ES-I3 (cell line): ENCODE measurements around the gene BRD2.
A peak's percentile ranks its signal among the peaks of the same experiment; 100 is the strongest.

Experiments used
- H3K36me3 ChIP-seq: 2 replicates; pipeline ENCODE4 v1.6.1; 2013; ENCODE audit warnings: mild to moderate bottlenecking, low read length, control low read depth, moderate library complexity; ENCODE audit not compliant: insufficient read depth
- H3K4me1 ChIP-seq: 2 replicates; pipeline ENCODE4 v1.6.1; 2013; ENCODE audit warnings: mild to moderate bottlenecking, control low read depth, low read length; ENCODE audit not compliant: insufficient read depth
- H3K9ac ChIP-seq: 2 replicates; pipeline ENCODE4 v1.6.1; 2013; ENCODE audit warnings: low read depth, mild to moderate bottlenecking, low read length, moderate library complexity
- H3K9me3 ChIP-seq: 2 replicates; pipeline ENCODE4 v1.6.1; 2013; ENCODE audit warnings: mild to moderate bottlenecking, low read length, moderate library complexity; ENCODE audit not compliant: control insufficient read depth, insufficient read depth

BRD2 gene

DNA sequence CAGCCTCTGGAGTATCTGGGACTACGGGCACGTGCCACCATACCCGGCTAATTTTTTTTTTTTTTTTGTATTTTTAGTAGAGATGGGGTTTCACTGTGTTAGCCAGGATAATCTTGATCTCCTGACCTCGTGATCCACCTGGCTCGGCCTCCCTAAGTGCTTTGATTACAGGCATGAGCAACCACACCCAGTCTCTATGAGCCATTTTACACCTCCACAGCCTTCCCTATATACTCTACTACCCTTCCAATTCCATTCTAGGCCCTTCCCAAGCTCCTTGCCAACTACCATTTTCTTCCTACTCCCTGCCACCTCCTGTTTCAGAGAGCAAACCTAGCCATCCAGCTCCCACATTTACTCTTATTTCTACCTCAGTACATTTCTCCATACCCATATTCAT is 7.8 kb upstream of the BRD2 start:
- Histone ChIP-seq H3K9ac (no peak overlapping the region), H3K4me1 (no peaks in the 10 kb centered on the region), H3K36me3 (no peaks in the 10 kb centered on the region), H3K9me3 (no peaks in the 10 kb centered on the region)

DNA sequence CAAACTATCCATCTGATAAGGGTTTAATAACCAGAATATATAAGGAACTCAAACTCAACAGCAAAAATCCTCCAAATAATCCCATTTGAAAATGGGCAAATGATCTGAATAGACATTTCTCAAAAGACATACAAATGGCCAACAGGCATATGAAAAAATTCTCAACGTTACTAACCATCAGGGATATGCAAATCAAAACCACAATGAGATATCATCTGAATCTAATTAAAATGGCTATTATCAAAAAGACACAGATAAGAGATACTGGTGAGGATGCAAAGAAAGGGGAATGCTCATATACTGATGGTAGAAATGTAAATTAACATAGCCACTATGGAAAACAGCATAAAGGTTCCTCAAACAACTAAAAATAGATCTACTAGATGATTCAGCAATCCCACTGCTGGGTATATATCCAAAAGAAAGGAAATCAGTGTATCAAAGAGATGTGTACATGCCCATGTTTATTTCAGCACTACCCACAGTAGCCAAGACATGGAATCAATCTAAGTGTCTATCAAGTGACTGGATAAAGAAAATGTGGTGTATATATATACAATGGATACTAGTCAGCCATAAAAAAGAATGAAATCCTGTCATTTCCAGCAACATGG is 6.1 kb upstream of the BRD2 start:
- Histone ChIP-seq H3K4me1 (peaks cover 6% of the 10 kb centered on the region; the same call in 1 of the 2 replicates), H3K9me3 (no peaks in the 10 kb centered on the region), H3K9ac (no peak overlapping the region)

DNA sequence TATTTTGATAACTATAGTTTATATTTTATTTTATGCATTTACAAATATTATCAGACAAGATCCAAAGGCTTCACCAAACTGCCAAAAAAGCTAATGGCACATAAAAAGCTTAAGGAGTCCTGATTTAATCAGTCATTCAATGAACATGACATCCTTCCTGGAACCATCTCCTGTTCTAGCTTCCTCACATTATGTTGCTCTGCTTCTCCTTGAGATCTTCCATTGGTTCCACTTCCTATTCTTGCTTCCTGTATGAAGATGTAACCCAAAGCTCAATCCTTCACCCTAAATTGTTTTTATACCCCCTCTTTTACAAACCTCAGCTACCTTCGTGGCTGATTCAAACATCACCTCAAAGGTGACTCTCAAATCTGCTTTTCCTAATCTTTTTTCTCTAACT is 4.5 kb upstream of the BRD2 start:
- Histone ChIP-seq H3K36me3 (no peaks in the 10 kb centered on the region), H3K9ac (no peak overlapping the region), H3K4me1 (peaks cover 6% of the 10 kb centered on the region; the same call in 1 of the 2 replicates), H3K9me3 (no peaks in the 10 kb centered on the region)

More for the DNA sequence above, 6.1 kb upstream of the BRD2 start:
- no peaks in the 10 kb centered on the region for H3K36me3 ChIP-seq

- Histone ChIP-seq H3K36me3 (no peaks in the 10 kb centered on the region), H3K9ac (no peak overlapping the region), H3K4me1 (peaks cover 6% of the 10 kb centered on the region; the same call in 1 of the 2 replicates), H3K9me3 (no peaks in the 10 kb centered on the region)
Observed at GRCh38 chr6:32964776-32965175, 3.6 kb upstream of the BRD2 start.

DNA sequence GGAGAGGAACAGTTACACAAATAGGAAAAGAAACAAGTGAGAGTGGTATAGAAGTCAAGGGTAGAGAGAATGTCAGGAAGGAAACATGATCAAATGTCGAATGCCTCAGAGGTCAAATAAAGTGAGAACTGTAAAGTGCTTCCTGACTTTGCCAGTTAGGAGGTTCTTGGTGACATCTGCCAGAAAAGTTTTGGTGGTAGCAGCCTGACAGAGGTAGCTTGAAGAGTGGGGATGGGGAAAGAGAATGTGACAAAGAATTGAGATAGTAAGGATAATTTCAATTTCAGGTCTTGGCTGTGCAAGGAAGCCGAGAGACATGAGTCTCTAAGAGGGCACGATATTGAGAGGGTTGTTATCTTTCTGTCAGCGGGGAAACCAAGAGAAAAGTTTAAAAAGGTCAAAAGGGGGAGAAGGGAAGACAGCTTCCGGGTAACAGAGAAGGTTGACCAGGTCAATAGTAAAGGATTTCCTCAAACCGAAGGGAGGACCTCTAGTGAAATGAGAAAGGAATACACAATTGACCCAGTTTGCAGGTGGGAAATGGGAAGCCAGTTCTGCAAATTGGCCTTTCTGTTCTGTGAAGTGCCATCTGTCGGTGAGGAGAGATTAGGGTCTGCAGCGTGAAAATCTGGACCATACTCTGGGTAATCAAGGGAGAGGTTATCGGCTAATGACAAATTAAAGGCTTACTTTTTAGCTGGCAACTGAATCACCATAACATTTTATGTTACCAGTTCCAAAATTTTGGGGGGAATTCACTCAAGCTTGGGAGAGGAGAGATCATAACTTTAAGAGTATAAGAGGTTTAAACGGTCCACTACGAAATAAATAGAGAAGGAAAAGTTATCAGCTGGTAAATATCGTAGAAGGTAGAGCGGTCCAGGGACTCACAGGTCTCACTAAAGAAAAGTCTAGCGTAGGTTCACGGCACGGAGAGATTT is 973 bp upstream of the BRD2 start:
- Histone ChIP-seq H3K4me1 (peaks cover 6% of the 10 kb centered on the region; the same call in 1 of the 2 replicates), H3K36me3 (no peaks in the 10 kb centered on the region; the same call in 1 of the 2 replicates), H3K9me3 (no peaks in the 10 kb centered on the region), H3K9ac (peak overlapping the region; percentile 98)

DNA sequence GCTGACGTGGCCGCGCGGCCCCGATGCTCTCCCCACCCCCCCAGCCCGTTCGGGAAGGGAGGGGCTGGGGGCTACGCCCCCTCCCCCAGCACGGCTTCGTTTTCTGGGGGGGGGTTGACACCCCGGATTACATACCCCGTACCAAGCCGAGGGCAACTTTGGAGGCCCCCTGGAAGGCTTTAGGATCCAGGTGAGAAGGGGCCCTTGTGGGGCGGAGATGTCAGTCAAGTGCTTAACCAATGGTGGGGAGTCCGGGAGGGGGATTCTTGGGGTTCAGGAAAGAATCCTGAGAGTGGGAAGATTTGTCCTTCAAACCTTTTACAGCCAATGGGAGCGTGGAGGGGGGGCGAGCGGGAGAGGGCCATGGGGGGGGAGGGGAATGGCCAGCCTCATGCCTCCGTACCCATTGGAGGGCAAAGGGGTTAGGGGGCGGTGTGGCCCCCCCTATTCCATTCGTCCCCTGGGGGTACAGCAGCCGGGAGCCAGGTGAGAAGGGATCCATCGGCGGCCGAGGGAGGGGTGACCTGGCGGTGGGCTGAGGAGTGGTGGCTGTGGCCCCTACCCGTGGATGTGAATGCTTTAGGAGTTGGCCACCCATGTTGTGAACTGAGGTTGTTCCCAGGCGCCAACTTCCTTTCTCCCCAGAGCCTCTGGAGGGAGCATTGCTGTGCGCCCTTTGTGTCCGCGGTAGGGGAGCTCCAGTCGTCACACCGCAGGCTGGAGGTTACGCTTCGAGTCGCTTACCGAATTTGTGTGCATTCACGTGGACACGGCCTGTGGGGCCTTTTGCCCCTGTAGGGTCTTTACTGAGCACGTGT is 682 bp downstream of the BRD2 start:
- no peaks in the 10 kb centered on the region for H3K9me3 ChIP-seq
- peaks cover 6% of the 10 kb centered on the region; the same call in 1 of the 2 replicates for H3K4me1 ChIP-seq
- peaks cover 11% of the 10 kb centered on the region; the same call in 1 of the 2 replicates for H3K36me3 ChIP-seq
- peak overlapping the region; percentile 98 for H3K9ac ChIP-seq

DNA sequence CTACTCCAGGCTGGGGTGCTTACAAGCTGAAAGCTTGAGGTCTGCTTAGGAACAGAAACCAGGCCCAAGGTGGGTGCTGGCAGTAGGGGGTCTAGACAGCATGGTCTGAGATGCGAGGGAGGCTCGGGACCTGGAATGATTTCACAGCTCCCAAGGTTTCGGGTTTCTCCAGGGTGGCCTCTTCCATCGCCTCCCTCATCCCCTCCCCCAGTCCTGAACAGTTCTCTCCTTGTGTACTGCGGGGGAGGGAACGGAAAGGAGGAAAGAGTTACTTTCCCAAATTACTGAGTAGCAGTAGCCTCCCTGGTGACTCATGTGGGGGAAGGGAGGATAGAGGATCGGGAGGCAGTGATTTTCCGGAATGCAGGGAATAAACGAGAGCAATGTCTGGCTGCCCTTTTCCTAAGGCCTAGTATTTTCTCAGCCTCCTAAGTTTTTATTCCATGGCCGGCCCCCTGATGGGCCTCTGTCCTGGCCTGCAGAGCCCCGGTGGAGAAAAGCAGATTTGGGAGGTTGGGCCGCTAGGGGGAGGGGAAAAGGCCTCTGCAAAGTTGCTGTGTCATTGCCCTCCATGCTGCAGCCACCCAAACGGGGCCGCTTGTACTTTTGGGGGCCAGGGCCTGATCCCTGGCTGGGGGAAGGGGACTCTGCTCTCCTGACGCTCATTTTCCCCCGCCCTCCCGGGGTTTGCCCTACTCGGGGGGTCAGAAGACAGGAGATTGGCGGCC is 1.5 kb downstream of the BRD2 start:
- no peaks in the 10 kb centered on the region for H3K9me3 ChIP-seq
- peak overlapping the region; percentile 98 for H3K9ac ChIP-seq
- peaks cover 6% of the 10 kb centered on the region for H3K4me1 ChIP-seq
- H3K36me3 ChIP-seq = peaks cover 19% of the 10 kb centered on the region

DNA sequence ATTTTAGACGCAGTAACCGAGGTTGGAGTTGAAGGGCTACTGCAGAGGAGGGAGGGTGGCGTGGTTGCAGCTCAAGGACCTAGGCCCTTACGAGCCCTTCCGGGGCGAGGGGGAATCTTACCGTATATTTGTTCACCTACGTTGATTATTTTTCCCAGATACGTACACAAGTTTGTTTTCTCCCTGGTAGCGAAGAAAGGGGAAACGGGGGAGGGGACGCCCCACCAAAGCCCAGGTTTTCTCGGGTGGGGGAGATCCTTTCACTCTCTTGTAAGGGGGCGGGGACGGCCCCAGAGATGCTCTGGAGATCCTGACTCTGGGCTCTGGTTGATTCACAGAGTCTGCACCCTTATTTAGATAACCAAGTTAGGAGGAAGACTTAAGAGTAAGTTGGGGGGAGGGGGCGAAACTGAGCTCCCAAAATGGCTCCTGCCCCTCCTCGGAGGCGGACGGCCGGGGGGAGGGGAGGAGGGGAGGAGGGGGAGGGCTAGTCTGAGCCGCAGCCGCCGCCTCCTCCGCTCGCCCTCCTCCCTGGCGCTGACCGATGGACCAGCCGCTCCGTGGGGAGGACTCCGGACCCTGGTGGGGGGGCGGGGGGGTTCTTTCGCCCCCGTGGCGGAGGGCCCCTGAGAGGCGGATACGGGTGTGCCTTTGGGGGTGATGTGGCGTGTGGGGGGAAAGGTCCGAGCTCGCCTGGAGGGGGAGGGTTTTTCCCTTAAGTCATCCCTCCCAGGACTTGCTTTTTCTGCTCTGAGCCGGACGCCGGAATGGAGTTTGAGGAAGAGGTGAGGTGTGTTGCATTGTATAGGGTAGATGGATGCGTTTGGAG is 2.2 kb downstream of the BRD2 start:
- Histone ChIP-seq H3K9ac (peak overlapping the region; percentile 99), H3K4me1 (peaks cover 6% of the 10 kb centered on the region), H3K36me3 (peaks cover 27% of the 10 kb centered on the region), H3K9me3 (no peaks in the 10 kb centered on the region)

DNA sequence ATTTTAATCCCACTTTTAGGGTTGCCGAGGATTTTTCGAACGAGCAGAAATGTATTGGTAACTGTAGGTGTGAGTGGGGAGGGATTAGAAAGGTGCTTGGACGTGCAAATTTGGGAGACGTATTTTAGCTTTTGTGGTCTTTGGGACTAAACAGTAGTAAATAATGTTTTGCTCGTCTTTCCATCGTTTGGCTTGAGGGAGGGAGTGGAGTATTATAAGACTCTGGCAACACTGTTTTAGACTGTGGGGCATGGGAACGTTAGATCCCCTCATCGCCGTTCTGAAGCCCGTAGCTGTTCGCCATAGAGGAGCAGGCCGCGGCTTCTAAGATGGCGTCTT is 2.8 kb downstream of the BRD2 start:
- Histone ChIP-seq H3K9ac (peak overlapping the region; percentile 99), H3K9me3 (no peaks in the 10 kb centered on the region), H3K4me1 (peaks cover 6% of the 10 kb centered on the region), H3K36me3 (peaks cover 32% of the 10 kb centered on the region)

- peak overlapping the region; percentile 99 for H3K9ac ChIP-seq
- H3K9me3 ChIP-seq = no peaks in the 10 kb centered on the region
- H3K4me1 ChIP-seq = peaks cover 2% of the 10 kb centered on the region
- peaks cover 38% of the 10 kb centered on the region for H3K36me3 ChIP-seq
Observed at GRCh38 chr6:32971581-32972352, 3.4 kb downstream of the BRD2 start.

- no peaks in the 10 kb centered on the region for H3K9me3 ChIP-seq
- H3K9ac ChIP-seq = peak overlapping the region; percentile 84
- no peaks in the 10 kb centered on the region; the same call in 1 of the 2 replicates for H3K4me1 ChIP-seq
- H3K36me3 ChIP-seq = peaks cover 46% of the 10 kb centered on the region
Observed at GRCh38 chr6:32972353-32973143, 4.2 kb downstream of the BRD2 start.
